Measurements from ENCODE around the gene C2CD2. TPM values are rescaled to one million over a fixed set of nuclear protein-coding genes. Genes with fewer than 3 reads are reported as not detected.

The C2CD2 gene
- total and polyA plus RNA-seq, 2 of the 4 experiments (the other 2 are of a cell fraction) = 15.6 to 25.3 TPM

- dilution Hi-C loops (cut with HindIII; ENCODE audit: low sequenced_read_pairs, unreplicated experiment) (no loop called here), intact Hi-C loops (cut with micrococcal nuclease) (no loop called here), in situ Hi-C loops (cut with MboI; ENCODE audit: low sequenced_read_pairs) (no loop called here)
- POLR2A ChIA-PET (ENCODE audit: unreplicated experiment) = no interaction called here
- Histone ChIP-seq H3K18ac (ENCODE audit: low read depth, low read length) (no peak overlapping the region), H3K9me1 (ENCODE audit: insufficient read depth, low read length) (peaks cover 18% of the 10 kb centered on the region; the same call in 1 of the 2 replicates), H3K9me3 (ENCODE audit: control insufficient read depth, insufficient read depth, low read length) (no peaks in the 10 kb centered on the region), H3K27me3 (ENCODE audit: control insufficient read depth, insufficient read depth, low read length) (no peaks in the 10 kb centered on the region), H4K20me1 (ENCODE audit: insufficient read depth, low read length) (peaks cover 5% of the 10 kb centered on the region; the same call in 1 of the 2 replicates), H4K5ac (ENCODE audit: low read depth, low read length) (no peak overlapping the region), H4K91ac (ENCODE audit: insufficient read depth, low read depth, low read length) (no peak overlapping the region), H3K36me3 (ENCODE audit: control insufficient read depth, insufficient read depth, low read length) (0 out of 2 replicates have a peak, but pooled peaks cover 1% of the 10 kb centered on the region), H2AK9ac (replicated peaks; ENCODE audit: low read depth, low read length, poor library complexity) (peak overlapping the region; percentile 32), H2AFZ (replicated peaks; ENCODE audit: low read length, poor library complexity) (no peak overlapping the region), H3K14ac (replicated peaks; ENCODE audit: low read depth, low read length) (no peak overlapping the region), H2AK5ac (ENCODE audit: low read depth, low read length) (no peak overlapping the region), H3K4ac (ENCODE audit: low read depth, low read length) (no peak overlapping the region), H3K9ac (ENCODE audit: low read depth, low read length) (no peak overlapping the region), H3K27ac (ENCODE audit: insufficient read depth, low read length) (no peak overlapping the region), H2BK15ac (ENCODE audit: low read depth, low read length) (no peak overlapping the region), H3K79me1 (ENCODE audit: low read depth in 1 of 2, low read length in 2 of 2) (peaks cover 18 to 64% of the 10 kb centered on the region in 2 experiments), H2BK20ac (ENCODE audit: low read depth, low read length) (no peak overlapping the region), H3K4me3 (ENCODE audit: insufficient read depth, low read depth, low read length) (no peak overlapping the region), H3K23ac (ENCODE audit: low read depth, low read length) (no peak overlapping the region), H2BK5ac (ENCODE audit: low read depth, low read length, poor library complexity, severe bottlenecking) (no peak overlapping the region), H4K8ac (ENCODE audit: low read depth in 2 of 2, low read length in 2 of 2) (no peak overlapping the region), H3K4me1 (ENCODE audit: control insufficient read depth, insufficient read depth, low read length) (peaks cover 3% of the 10 kb centered on the region), H3K56ac (ENCODE audit: extremely low read depth, insufficient read depth, low read length) (no peak overlapping the region), H2BK120ac (ENCODE audit: low read depth, low read length) (no peak overlapping the region), H3K4me2 (ENCODE audit: low read depth, low read length) (no peak overlapping the region)
- DNase-seq (no peak), ATAC-seq (ENCODE audit: low read depth) (no peak)
- no peak for TF ChIP-seq RAD21 (IDR thresholded peaks at IDR 0.05; ENCODE audit: low read length)
- TF ChIP-seq ELK1 (IDR thresholded peaks at IDR 0.05; ENCODE audit: borderline replicate concordance, low read depth, low read length) = no peak
- TF ChIP-seq MAZ (IDR thresholded peaks at IDR 0.05; ENCODE audit: borderline replicate concordance, low read depth, low read length) = no peak
- no peak for TF ChIP-seq CHD1 (IDR thresholded peaks at IDR 0.05; ENCODE audit: low read depth, low read length)
- no peak for TF ChIP-seq SMC3 (IDR thresholded peaks at IDR 0.05; ENCODE audit: low read depth, low read length)
- TF ChIP-seq CTCF (conservative IDR thresholded peaks at IDR 0.05; ENCODE audit: low read depth, low read length) = no peak
- no peak for TF ChIP-seq RCOR1 (IDR thresholded peaks at IDR 0.05; ENCODE audit: insufficient replicate concordance, low read length)
- TF ChIP-seq BHLHE40 (IDR thresholded peaks at IDR 0.05; ENCODE audit: low read depth, low read length) = no peak
- no TSS peak for BruUV-seq (replicated peaks)
- CTCF ChIA-PET = no interaction called here
- WGBS, 2 experiments (ENCODE audit: extremely low coverage in 2 of 2, insufficient read length in 1 of 2) = 100% methylated on average over 7 of the region's 8 CpGs; no CpG with 5 or more reads in 1 of the 2 experiments
Measured at GRCh38 chr21:41875086-41875485, 78.7 kb downstream of the C2CD2 start.
